ENCODE data around the gene OR11H12. TPM values are rescaled to one million over a fixed set of nuclear protein-coding genes. Genes with fewer than 3 reads are reported as not detected.
"Not testable (repeated sequence)": the region's sequence is repeated elsewhere in the genome, so short reads cannot be mapped to it uniquely, and the experiment has no call there.

Gene OR11H12
- total and polyA plus RNA-seq, 2 of the 4 experiments (the other 2 are of a cell fraction) = not detected

DNA sequence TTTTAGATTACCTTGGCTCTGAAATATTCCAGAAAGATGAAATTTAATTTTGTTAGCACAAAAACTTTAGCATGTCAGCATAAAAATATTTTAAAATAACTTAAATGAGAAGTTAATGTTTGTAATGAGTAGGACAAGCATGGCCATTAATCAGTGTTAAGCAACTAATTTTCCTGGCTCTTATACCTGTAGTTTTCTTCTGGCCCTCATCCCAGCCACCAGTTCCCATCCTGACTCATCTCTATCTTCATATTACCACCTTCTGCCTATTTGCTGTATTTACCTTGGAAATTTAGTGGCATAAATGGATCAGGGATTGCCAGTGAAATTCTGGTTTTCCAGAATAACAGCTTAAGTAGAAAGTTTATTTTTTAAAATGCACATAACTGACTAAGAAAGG is 37.1 kb downstream of the OR11H12 start:
- BruUV-seq (replicated peaks); POLR2A ChIA-PET (ENCODE audit: unreplicated experiment); H3K18ac ChIP-seq (ENCODE audit: low read depth, low read length); H3K36me3 ChIP-seq (ENCODE audit: control insufficient read depth, insufficient read depth, low read length); in situ Hi-C loops (cut with MboI; ENCODE audit: low sequenced_read_pairs); H4K91ac ChIP-seq (ENCODE audit: insufficient read depth, low read depth, low read length); H3K79me1 ChIP-seq (ENCODE audit: low read depth in 1 of 2, low read length in 2 of 2); H3K9me1 ChIP-seq (ENCODE audit: insufficient read depth, low read length); H3K4me2 ChIP-seq (ENCODE audit: low read depth, low read length); CTCF ChIA-PET; ATAC-seq (ENCODE audit: low read depth); H2BK120ac ChIP-seq (ENCODE audit: low read depth, low read length); dilution Hi-C loops (cut with HindIII; ENCODE audit: low sequenced_read_pairs, unreplicated experiment); DNase-seq; H3K4me3 ChIP-seq (ENCODE audit: insufficient read depth, low read depth, low read length); H2AK9ac ChIP-seq (replicated peaks; ENCODE audit: low read depth, low read length, poor library complexity); H2BK15ac ChIP-seq (ENCODE audit: low read depth, low read length); H3K23ac ChIP-seq (ENCODE audit: low read depth, low read length); H3K4ac ChIP-seq (ENCODE audit: low read depth, low read length); H3K56ac ChIP-seq (ENCODE audit: extremely low read depth, insufficient read depth, low read length); intact Hi-C loops (cut with micrococcal nuclease); H4K5ac ChIP-seq (ENCODE audit: low read depth, low read length); H2AK5ac ChIP-seq (ENCODE audit: low read depth, low read length); H4K20me1 ChIP-seq (ENCODE audit: insufficient read depth, low read length); H3K27ac ChIP-seq (ENCODE audit: insufficient read depth, low read length); H3K9me3 ChIP-seq (ENCODE audit: control insufficient read depth, insufficient read depth, low read length); H2BK20ac ChIP-seq (ENCODE audit: low read depth, low read length); H3K27me3 ChIP-seq (ENCODE audit: control insufficient read depth, insufficient read depth, low read length); H3K4me1 ChIP-seq (ENCODE audit: control insufficient read depth, insufficient read depth, low read length); H2AFZ ChIP-seq (replicated peaks; ENCODE audit: low read length, poor library complexity); H4K8ac ChIP-seq (ENCODE audit: low read depth in 2 of 2, low read length in 2 of 2); H3K14ac ChIP-seq (replicated peaks; ENCODE audit: low read depth, low read length); H2BK5ac ChIP-seq (ENCODE audit: low read depth, low read length, poor library complexity, severe bottlenecking); H3K9ac ChIP-seq (ENCODE audit: low read depth, low read length): not testable (repeated sequence)

DNA sequence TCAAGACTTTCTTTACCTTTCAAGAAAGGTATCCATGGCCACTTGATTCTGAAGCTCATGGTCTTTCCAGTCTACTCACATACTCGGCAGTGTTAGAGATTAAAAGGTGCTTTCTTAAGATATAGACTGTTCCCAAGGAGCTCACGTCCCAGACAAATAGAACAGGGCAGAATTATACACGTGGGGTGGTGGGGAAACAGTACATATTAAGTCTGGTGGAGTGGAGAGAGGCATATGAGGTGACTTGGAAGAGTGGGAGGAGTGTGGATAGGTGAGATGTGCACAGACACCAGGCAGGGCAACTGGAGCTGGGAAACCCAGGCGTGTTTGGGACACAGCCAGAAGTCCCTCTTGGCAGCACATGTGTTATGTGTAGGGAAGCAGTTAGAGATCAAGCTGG is 37.9 kb downstream of the OR11H12 start:
- WGBS, 2 experiments (ENCODE audit: extremely low coverage in 2 of 2, insufficient read length in 1 of 2) = no CpG with 5 or more reads among the region's 4 CpGs
- intact Hi-C loops (cut with micrococcal nuclease) = not testable (repeated sequence)

More for the DNA sequence above, 37.9 kb downstream of the OR11H12 start:
- H3K9me1 ChIP-seq (ENCODE audit: insufficient read depth, low read length); POLR2A ChIA-PET (ENCODE audit: unreplicated experiment); H2AK9ac ChIP-seq (replicated peaks; ENCODE audit: low read depth, low read length, poor library complexity); H3K27ac ChIP-seq (ENCODE audit: insufficient read depth, low read length); H4K20me1 ChIP-seq (ENCODE audit: insufficient read depth, low read length); H3K14ac ChIP-seq (replicated peaks; ENCODE audit: low read depth, low read length); H2BK20ac ChIP-seq (ENCODE audit: low read depth, low read length); BruUV-seq (replicated peaks); ATAC-seq (ENCODE audit: low read depth); H3K36me3 ChIP-seq (ENCODE audit: control insufficient read depth, insufficient read depth, low read length); H3K56ac ChIP-seq (ENCODE audit: extremely low read depth, insufficient read depth, low read length); CTCF ChIA-PET; H2AK5ac ChIP-seq (ENCODE audit: low read depth, low read length); H4K91ac ChIP-seq (ENCODE audit: insufficient read depth, low read depth, low read length); H4K8ac ChIP-seq (ENCODE audit: low read depth in 2 of 2, low read length in 2 of 2); H4K5ac ChIP-seq (ENCODE audit: low read depth, low read length); H3K27me3 ChIP-seq (ENCODE audit: control insufficient read depth, insufficient read depth, low read length); H3K9ac ChIP-seq (ENCODE audit: low read depth, low read length); H3K79me1 ChIP-seq (ENCODE audit: low read depth in 1 of 2, low read length in 2 of 2); H3K4me3 ChIP-seq (ENCODE audit: insufficient read depth, low read depth, low read length); H3K18ac ChIP-seq (ENCODE audit: low read depth, low read length); H3K4me1 ChIP-seq (ENCODE audit: control insufficient read depth, insufficient read depth, low read length); in situ Hi-C loops (cut with MboI; ENCODE audit: low sequenced_read_pairs); H2BK120ac ChIP-seq (ENCODE audit: low read depth, low read length); H2BK15ac ChIP-seq (ENCODE audit: low read depth, low read length); H3K23ac ChIP-seq (ENCODE audit: low read depth, low read length); H3K4ac ChIP-seq (ENCODE audit: low read depth, low read length); H3K4me2 ChIP-seq (ENCODE audit: low read depth, low read length); H2BK5ac ChIP-seq (ENCODE audit: low read depth, low read length, poor library complexity, severe bottlenecking); DNase-seq; H3K9me3 ChIP-seq (ENCODE audit: control insufficient read depth, insufficient read depth, low read length); H2AFZ ChIP-seq (replicated peaks; ENCODE audit: low read length, poor library complexity); dilution Hi-C loops (cut with HindIII; ENCODE audit: low sequenced_read_pairs, unreplicated experiment): not testable (repeated sequence)
